ENCODE measurements around the gene GATA5.

DNA sequence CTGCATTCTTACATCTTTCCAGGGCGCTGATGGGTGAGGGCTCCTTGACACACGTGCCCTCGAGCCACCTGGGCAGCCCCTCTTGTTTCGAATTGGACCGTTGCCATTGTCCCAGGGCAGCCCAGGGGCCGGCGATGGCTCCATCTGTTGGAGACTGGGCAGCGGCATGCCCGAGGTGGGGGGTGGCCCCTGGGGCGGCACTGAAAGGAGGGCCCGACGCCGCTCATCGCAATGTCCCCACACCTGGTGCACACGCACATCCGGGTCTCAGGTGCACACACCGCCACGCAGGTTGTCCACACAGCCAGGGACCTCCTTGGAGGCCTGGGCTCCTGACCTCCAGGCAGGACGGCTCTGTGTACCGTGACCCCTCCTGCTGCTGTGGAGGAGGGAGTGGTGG lies 18.0 kb downstream of the GATA5 start:
- TF ChIP-seq POLR2AphosphoS5 (IDR thresholded peaks at IDR 0.05; ENCODE audit: low read depth) (no peak), CTCF (IDR thresholded peaks at IDR 0.05; ENCODE audit: insufficient read depth, low read length) (no peak), GABPA (IDR thresholded peaks at IDR 0.05; ENCODE audit: low read depth) (no peak), SPI1 (IDR thresholded peaks at IDR 0.05; ENCODE audit: borderline replicate concordance, low read depth) (no peak)
- TF ChIP-seq, protein P1, sequence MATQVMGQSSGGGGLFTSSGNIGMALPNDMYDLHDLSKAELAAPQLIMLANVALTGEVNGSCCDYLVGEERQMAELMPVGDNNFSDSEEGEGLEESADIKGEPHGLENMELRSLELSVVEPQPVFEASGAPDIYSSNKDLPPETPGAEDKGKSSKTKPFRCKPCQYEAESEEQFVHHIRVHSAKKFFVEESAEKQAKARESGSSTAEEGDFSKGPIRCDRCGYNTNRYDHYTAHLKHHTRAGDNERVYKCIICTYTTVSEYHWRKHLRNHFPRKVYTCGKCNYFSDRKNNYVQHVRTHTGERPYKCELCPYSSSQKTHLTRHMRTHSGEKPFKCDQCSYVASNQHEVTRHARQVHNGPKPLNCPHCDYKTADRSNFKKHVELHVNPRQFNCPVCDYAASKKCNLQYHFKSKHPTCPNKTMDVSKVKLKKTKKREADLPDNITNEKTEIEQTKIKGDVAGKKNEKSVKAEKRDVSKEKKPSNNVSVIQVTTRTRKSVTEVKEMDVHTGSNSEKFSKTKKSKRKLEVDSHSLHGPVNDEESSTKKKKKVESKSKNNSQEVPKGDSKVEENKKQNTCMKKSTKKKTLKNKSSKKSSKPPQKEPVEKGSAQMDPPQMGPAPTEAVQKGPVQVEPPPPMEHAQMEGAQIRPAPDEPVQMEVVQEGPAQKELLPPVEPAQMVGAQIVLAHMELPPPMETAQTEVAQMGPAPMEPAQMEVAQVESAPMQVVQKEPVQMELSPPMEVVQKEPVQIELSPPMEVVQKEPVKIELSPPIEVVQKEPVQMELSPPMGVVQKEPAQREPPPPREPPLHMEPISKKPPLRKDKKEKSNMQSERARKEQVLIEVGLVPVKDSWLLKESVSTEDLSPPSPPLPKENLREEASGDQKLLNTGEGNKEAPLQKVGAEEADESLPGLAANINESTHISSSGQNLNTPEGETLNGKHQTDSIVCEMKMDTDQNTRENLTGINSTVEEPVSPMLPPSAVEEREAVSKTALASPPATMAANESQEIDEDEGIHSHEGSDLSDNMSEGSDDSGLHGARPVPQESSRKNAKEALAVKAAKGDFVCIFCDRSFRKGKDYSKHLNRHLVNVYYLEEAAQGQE (IDR thresholded peaks at IDR 0.05; ENCODE audit: insufficient replicate concordance, low read depth) = no peak
